A549 (cell line): ENCODE results near the gene GUF1.

Experiments
- CEBPB ChIP-seq, 2 experiments: fragments of >200 bp in 1 of 2; sonication (Bioruptor Twin) in 1 of 2; formaldehyde crosslinking in 1 of 2; IDR thresholded peaks; 2 replicates each; pipeline ENCODE4 v1.6.1; 2012 to 2016
- EP300 ChIP-seq, 2 experiments: fragments of >200 bp; sonication (Bioruptor Twin); formaldehyde crosslinking; IDR thresholded peaks; 2 replicates in 1 of 2; 3 replicates in 1 of 2; pipeline ENCODE4 v1.6.1; 2016 to 2017

GRCh38 chr4:44726038-44726871 is 48.0 kb downstream of the GUF1 start, which contains the start of gene GNPDA2:
- TF ChIP-seq EP300 (IDR thresholded peaks at IDR 0.05) (no peak), CEBPB (IDR thresholded peaks at IDR 0.05) (no peak)
